H1 (cell line): Measurements from ENCODE around the gene TAS2R41. TPM values are rescaled to one million over a fixed set of nuclear protein-coding genes. Genes with fewer than 3 reads are reported as not detected.

Source experiments
- CTCF ChIA-PET: fragments of 300-600 bp; sonication (Branson Sonifier 250); formaldehyde crosslinking; loops from one replicate; lab custom pipeline; 2021; ENCODE audit not compliant: partially characterized antibody; lab: Charles Lee
- POLR2A ChIA-PET: fragments of 300-600 bp; sonication (Branson Sonifier 250); formaldehyde crosslinking; loops from one replicate; lab custom pipeline; 2021; ENCODE audit warnings: inconsistent platforms; ENCODE audit not compliant: partially characterized antibody; lab: Charles Lee
- DNase-seq, 2 experiments: peaks; one replicate each; pipeline versions ENCODE4 v3.0.0 to v3.0.0-alpha.2; 2010 to 2022; ENCODE audit warnings: low spot score in 2 of 2, low read depth in 1 of 2, mixed read lengths in 1 of 2
- FAIRE-seq: peaks from 2 replicates; lab custom pipeline; 2011; peaks lifted over from hg19 to GRCh38; lab: Jason Lieb, UNC
- H2AFZ ChIP-seq: 2 replicates; pipeline ENCODE4 v1.8.1; 2012; ENCODE audit warnings: low read length, inconsistent platforms
- H2AK5ac ChIP-seq: 2 replicates; pipeline ENCODE4 v1.6.1; 2013; ENCODE audit warnings: low read depth, low read length
- H2BK120ac ChIP-seq: replicated peaks from 2 replicates; pipeline ENCODE3; 2013; ENCODE audit warnings: low read depth, low read length, inconsistent platforms
- H2BK12ac ChIP-seq: 2 replicates; pipeline ENCODE4 v1.6.1; 2013; ENCODE audit warnings: low read depth, low read length
- H2BK15ac ChIP-seq: 2 replicates; pipeline ENCODE4 v1.6.1; 2013; ENCODE audit warnings: low read length
- H2BK20ac ChIP-seq: 2 replicates; pipeline ENCODE4 v1.6.1; 2013; ENCODE audit warnings: low read length
- H2BK5ac ChIP-seq: 2 replicates; pipeline ENCODE4 v1.6.1; 2013; ENCODE audit warnings: low read depth, low read length
- H3K14ac ChIP-seq: 2 replicates; pipeline ENCODE4 v1.6.1; 2013; ENCODE audit warnings: inconsistent platforms; ENCODE audit not compliant: insufficient read length
- H3K18ac ChIP-seq: 2 replicates; pipeline ENCODE4 v1.6.1; 2013; ENCODE audit warnings: low read length; ENCODE audit errors: extremely low read depth
- H3K23ac ChIP-seq: 2 replicates; pipeline ENCODE4 v1.6.1; 2013; ENCODE audit warnings: inconsistent platforms; ENCODE audit not compliant: insufficient read length
- H3K23me2 ChIP-seq: 2 replicates; pipeline ENCODE4 v1.6.1; 2013; ENCODE audit warnings: low read depth, low read length
- H3K27ac ChIP-seq: 2 replicates; pipeline ENCODE4 v1.6.1; 2011; ENCODE audit warnings: low read depth, low read length, inconsistent platforms
- H3K27me3 ChIP-seq, 4 experiments: replicated peaks in 1 of 4; 1 replicate in 1 of 4; 2 replicates in 3 of 4; pipeline versions ENCODE4 v1.6.1 to v1.8.1; 2011 to 2013; ENCODE audit warnings: low read length in 3 of 4, mild to moderate bottlenecking in 3 of 4, inconsistent platforms in 2 of 4, mixed read lengths in 2 of 4, moderate library complexity in 1 of 4; ENCODE audit not compliant: control insufficient read depth in 3 of 4, insufficient read depth in 3 of 4; ENCODE audit errors: extremely low read depth in 1 of 4
- H3K36me3 ChIP-seq, 4 experiments: 2 replicates each; pipeline versions ENCODE4 v1.6.1 to v1.8.1; 2011 to 2013; ENCODE audit warnings: mild to moderate bottlenecking in 4 of 4, low read length in 3 of 4, moderate library complexity in 2 of 4, control low read depth in 1 of 4, inconsistent platforms in 1 of 4; ENCODE audit not compliant: insufficient read depth in 4 of 4, control insufficient read depth in 2 of 4
- H3K4ac ChIP-seq: replicated peaks from 2 replicates; pipeline ENCODE3; 2013; ENCODE audit warnings: low read length, low read depth, mixed read lengths, inconsistent platforms; ENCODE audit not compliant: insufficient read length
- H3K4me1 ChIP-seq, 4 experiments: replicated peaks in 1 of 4; 1 replicate in 1 of 4; 2 replicates in 3 of 4; pipeline versions ENCODE4 v1.6.1 to v1.8.1; 2011 to 2013; ENCODE audit warnings: low read length in 3 of 4, inconsistent platforms in 2 of 4, mixed read lengths in 1 of 4; ENCODE audit not compliant: insufficient read depth in 4 of 4, control insufficient read depth in 3 of 4
- H3K4me2 ChIP-seq, 2 experiments: 2 replicates each; pipeline versions ENCODE4 v1.6.1 to v1.8.1; 2011 to 2013; ENCODE audit warnings: low read depth in 2 of 2, low read length in 2 of 2, control low read depth in 1 of 2, inconsistent platforms in 1 of 2, mild to moderate bottlenecking in 1 of 2; ENCODE audit not compliant: insufficient read depth in 1 of 2
- H3K4me3 ChIP-seq, 4 experiments: fragments of 200-600, 300-600 bp in 1 of 4; sonication (generic), shearing (Covaris generic), sonication (Bioruptor Twin) in 1 of 4; 2 replicates each; pipeline versions ENCODE4 v1.5.1 to v1.8.1; 2011 to 2016; ENCODE audit warnings: low read length in 4 of 4, low read depth in 3 of 4, control low read depth in 2 of 4, inconsistent platforms in 2 of 4, mild to moderate bottlenecking in 2 of 4, mixed read lengths in 1 of 4, moderate library complexity in 1 of 4; ENCODE audit not compliant: insufficient read depth in 2 of 4; ENCODE audit errors: extremely low read depth in 1 of 4
- H3K56ac ChIP-seq: replicated peaks from 2 replicates; pipeline ENCODE3; 2013; ENCODE audit warnings: low read depth, mild to moderate bottlenecking, mixed read lengths, low read length, inconsistent platforms; ENCODE audit not compliant: insufficient read length
- H3K79me1 ChIP-seq: 2 replicates; pipeline ENCODE4 v1.6.1; 2013; ENCODE audit warnings: low read depth, low read length, control low read depth
- H3K79me2 ChIP-seq, 2 experiments: 2 replicates each; pipeline versions ENCODE4 v1.6.1 to v1.8.1; 2012 to 2013; ENCODE audit warnings: low read length in 2 of 2, mild to moderate bottlenecking in 2 of 2, inconsistent platforms in 1 of 2; ENCODE audit not compliant: insufficient read depth in 2 of 2, control insufficient read depth in 1 of 2
- H3K9ac ChIP-seq, 4 experiments: replicated peaks in 1 of 4; 1 replicate in 1 of 4; 2 replicates in 3 of 4; pipeline versions ENCODE4 v1.6.1 to v1.8.1; 2011 to 2013; ENCODE audit warnings: low read depth in 3 of 4, low read length in 3 of 4, control low read depth in 2 of 4, mild to moderate bottlenecking in 2 of 4, moderate library complexity in 2 of 4, inconsistent platforms in 1 of 4; ENCODE audit errors: extremely low read depth in 1 of 4
- H3K9me3 ChIP-seq, 2 experiments: 2 replicates each; pipeline versions ENCODE4 v1.6.1 to v1.8.1; 2012 to 2013; ENCODE audit warnings: mild to moderate bottlenecking in 2 of 2, moderate library complexity in 2 of 2, control low read depth in 1 of 2, inconsistent platforms in 1 of 2, low read depth in 1 of 2, low read length in 1 of 2, mixed read lengths in 1 of 2; ENCODE audit not compliant: insufficient read depth in 2 of 2
- H4K20me1 ChIP-seq, 2 experiments: replicated peaks in 1 of 2; 2 replicates each; pipeline versions ENCODE3 to v1.8.1; 2011 to 2013; ENCODE audit warnings: inconsistent platforms in 2 of 2, low read length in 2 of 2, mild to moderate bottlenecking in 1 of 2; ENCODE audit not compliant: insufficient read depth in 2 of 2, control insufficient read depth in 1 of 2
- H4K5ac ChIP-seq: 2 replicates; pipeline ENCODE4 v1.6.1; 2013; ENCODE audit warnings: low read length, low read depth, mixed read lengths, inconsistent platforms; ENCODE audit not compliant: insufficient read length
- H4K8ac ChIP-seq: 2 replicates; pipeline ENCODE4 v1.8.0; 2013; ENCODE audit warnings: mild to moderate bottlenecking, moderate library complexity, low read length, inconsistent platforms; ENCODE audit not compliant: insufficient read depth; ENCODE audit errors: extremely low read depth
- H4K91ac ChIP-seq: replicated peaks from 2 replicates; pipeline ENCODE3; 2013; ENCODE audit warnings: low read length, mixed read lengths, inconsistent platforms; ENCODE audit not compliant: insufficient read length
- ASH2L ChIP-seq: fragments of 200-600, 300-600 bp; sonication (generic); IDR thresholded peaks from one replicate; pipeline ENCODE4 v1.7.1; 2017; ENCODE audit warnings: low read length
- BRCA1 ChIP-seq: IDR thresholded peaks from 2 replicates; pipeline ENCODE4 v1.6.1; 2012; ENCODE audit warnings: low read depth, low read length, improper control_type of control experiment
- EGR1 ChIP-seq: IDR thresholded peaks from 2 replicates; pipeline ENCODE4 v1.6.1; 2011; ENCODE audit warnings: low read depth, low read length, borderline replicate concordance
- JUN ChIP-seq: IDR thresholded peaks from 2 replicates; pipeline ENCODE4 v1.6.1; 2011; ENCODE audit warnings: low read depth, mild to moderate bottlenecking, improper control_type of control experiment, low read length
- JUND ChIP-seq: IDR thresholded peaks from 2 replicates; pipeline ENCODE4 v1.6.1; 2011; ENCODE audit warnings: mild to moderate bottlenecking, improper control_type of control experiment, low read length
- KDM5A ChIP-seq: fragments of 200-600 bp; IDR thresholded peaks from 2 replicates; pipeline ENCODE4 v1.7.1; 2012; ENCODE audit warnings: mild to moderate bottlenecking, low read length, inconsistent platforms, mixed read lengths
- POU5F1 ChIP-seq: IDR thresholded peaks from 2 replicates; pipeline ENCODE4 v1.6.1; 2011; ENCODE audit warnings: low read depth, mild to moderate bottlenecking, low read length, moderate library complexity
- RAD21 ChIP-seq, 2 experiments: IDR thresholded peaks in 1 of 2; conservative IDR thresholded peaks in 1 of 2; 2 replicates each; pipeline ENCODE4 v1.6.1; 2011; ENCODE audit warnings: low read depth in 2 of 2, low read length in 2 of 2, improper control_type of control experiment in 1 of 2, inconsistent platforms in 1 of 2, mild to moderate bottlenecking in 1 of 2, moderate library complexity in 1 of 2
- SIRT6 ChIP-seq: IDR thresholded peaks from one replicate; pipeline ENCODE4 v1.7.1; 2012; ENCODE audit warnings: low read length, inconsistent platforms
- SIX5 ChIP-seq: IDR thresholded peaks from 2 replicates; pipeline ENCODE4 v1.6.1; 2011; ENCODE audit warnings: mild to moderate bottlenecking, low read depth, low read length
- SP1 ChIP-seq: IDR thresholded peaks from 2 replicates; pipeline ENCODE4 v1.6.1; 2011; ENCODE audit warnings: low read depth, low read length
- SUZ12 ChIP-seq: fragments of 200-600 bp; sonication (generic); IDR thresholded peaks from 2 replicates; pipeline ENCODE4 v1.6.1; 2012; ENCODE audit warnings: mild to moderate bottlenecking, inconsistent platforms, low read length, moderate library complexity, mixed read lengths
- WGBS, 2 experiments: shearing (Covaris generic) in 1 of 2; methylation state at CpG; one replicate each; pipeline versions ENCODE4 v1.1.6 to v1.1.7; 2013 to 2015; ENCODE audit warnings: low lambda C conversion rate in 2 of 2, mixed read lengths in 2 of 2, inconsistent platforms in 1 of 2, low coverage in 1 of 2, missing lambda C conversion rate in 1 of 2; ENCODE audit not compliant: insufficient replicate concordance in 2 of 2, insufficient coverage in 1 of 2, insufficient read length in 1 of 2; ENCODE audit errors: extremely low coverage in 1 of 2, missing lambda C conversion rate in 1 of 2; 5-methylcytosine and 5-hydroxymethylcytosine counted together
- polyA plus RNA-seq, 7 experiments: library from polyadenylated mRNA; depleted of rRNA in 3 of 7; stranded (reverse) in 5 of 7; unstranded in 2 of 7; fragments of >200 nt in 5 of 7; fragments of 200-250 nt in 2 of 7; gene quantifications; 1 replicate in 5 of 7; 2 replicates in 1 of 7; 4 replicates in 1 of 7; pipeline versions ENCODE4 v1.2.1 to v1.2.3, GENCODE V29; 2011 to 2013; ENCODE audit warnings: missing spikeins in 2 of 7, mixed read lengths in 2 of 7
- total RNA-seq: library from RNA; stranded (reverse); fragmentation: NEBNext Ultra II Directional; extraction: Animal tissue kit (Norgen Biotek cat#: 25700); gene quantifications from 2 replicates; pipeline ENCODE4 v1.2.1, GENCODE V29; 2021
- TF ChIP-seq, protein P1 (sequence below): IDR thresholded peaks from 2 replicates; pipeline ENCODE4 v1.6.1; 2012; ENCODE audit warnings: low read length, inconsistent platforms

Gene TAS2R41
- total and polyA plus RNA-seq, 2 of the 8 experiments (the other 6 are each of a cell fraction or from before 2014, with no cell fraction given), result 0.12 TPM; not detected in 1

DNA sequence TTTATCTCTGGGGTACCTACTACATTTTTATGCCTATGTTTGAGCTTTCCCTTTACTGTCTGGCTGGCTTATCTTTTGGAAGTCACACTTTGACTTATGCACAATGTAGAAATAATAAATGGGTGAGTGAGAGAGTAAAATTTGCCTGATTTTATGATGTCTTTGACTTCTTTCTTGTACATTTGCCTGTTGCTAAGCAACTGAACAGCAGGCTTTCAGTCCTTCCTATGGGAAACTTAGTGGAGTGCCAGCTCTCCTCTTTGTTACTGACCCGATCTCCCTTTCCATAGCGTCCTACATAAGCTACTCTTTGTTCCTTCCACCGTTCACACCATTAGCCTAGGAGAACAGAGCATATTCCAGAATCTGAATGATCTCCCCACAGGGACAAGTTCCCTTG is 30.2 kb upstream of the TAS2R41 start:
- no peak for DNase-seq
- H2BK5ac ChIP-seq, result no peak overlapping the region
- ChIA-PET POLR2A (interaction anchor here (1.6 kb wide), 1 partner anchor 11 kb away, joined by 3 read pairs; no protein-coding TSS in a partner anchor), CTCF (interaction anchor here (0.7 to 1.4 kb wide), 2 partner anchors 43 to 232 kb away, joined by 3 read pairs; no protein-coding TSS in a partner anchor)
- H2BK20ac ChIP-seq, result no peak overlapping the region
- no peak overlapping the region for H4K8ac ChIP-seq
- FAIRE-seq, result no peak
- peaks cover 0 to 6% (median 0%) of the 10 kb centered on the region in 4 experiments; a peak in 1 of 7 replicates for H3K4me1 ChIP-seq
- no peak overlapping the region for H3K23ac ChIP-seq
- H3K23me2 ChIP-seq, result no peaks in the 10 kb centered on the region
- no peak overlapping the region for H3K56ac ChIP-seq
- H2BK12ac ChIP-seq, result no peak overlapping the region
- no peaks in the 10 kb centered on the region; a peak in 2 of 4 replicates for H3K9me3 ChIP-seq
- H3K18ac ChIP-seq, result no peak overlapping the region
- no peak overlapping the region for H3K4me3 ChIP-seq
- H2BK15ac ChIP-seq, result no peak overlapping the region
- no peak overlapping the region for H2AFZ ChIP-seq
- H4K20me1 ChIP-seq, result no peaks in the 10 kb centered on the region
- no peak overlapping the region for H2BK120ac ChIP-seq
- H3K27me3 ChIP-seq, result peaks cover 0 to 1% (median 0%) of the 10 kb centered on the region in 4 experiments; a peak in 1 of 7 replicates
- H3K79me1 ChIP-seq, result no peaks in the 10 kb centered on the region
- H4K5ac ChIP-seq, result no peak overlapping the region
- no peak overlapping the region for H3K4me2 ChIP-seq
- 78% methylated on average over 3 of the region's 3 CpGs; no CpG with 5 or more reads in 1 of the 2 experiments for WGBS, 2 experiments
- no peak overlapping the region for H4K91ac ChIP-seq
- no peak overlapping the region for H3K27ac ChIP-seq
- H3K79me2 ChIP-seq, result no peaks in the 10 kb centered on the region
- no peak overlapping the region for H3K4ac ChIP-seq
- no peak overlapping the region for H3K9ac ChIP-seq
- H2AK5ac ChIP-seq, result no peak overlapping the region
- H3K36me3 ChIP-seq, result no peaks in the 10 kb centered on the region
- no peak overlapping the region for H3K14ac ChIP-seq
- no peak for TF ChIP-seq SP1
- no peak for TF ChIP-seq BRCA1
- no peak for TF ChIP-seq SUZ12
- no peak for TF ChIP-seq JUND
- TF ChIP-seq ASH2L, result no peak
- TF ChIP-seq KDM5A, result no peak
- TF ChIP-seq JUN, result no peak
- TF ChIP-seq POU5F1, result no peak
- TF ChIP-seq, protein P1, sequence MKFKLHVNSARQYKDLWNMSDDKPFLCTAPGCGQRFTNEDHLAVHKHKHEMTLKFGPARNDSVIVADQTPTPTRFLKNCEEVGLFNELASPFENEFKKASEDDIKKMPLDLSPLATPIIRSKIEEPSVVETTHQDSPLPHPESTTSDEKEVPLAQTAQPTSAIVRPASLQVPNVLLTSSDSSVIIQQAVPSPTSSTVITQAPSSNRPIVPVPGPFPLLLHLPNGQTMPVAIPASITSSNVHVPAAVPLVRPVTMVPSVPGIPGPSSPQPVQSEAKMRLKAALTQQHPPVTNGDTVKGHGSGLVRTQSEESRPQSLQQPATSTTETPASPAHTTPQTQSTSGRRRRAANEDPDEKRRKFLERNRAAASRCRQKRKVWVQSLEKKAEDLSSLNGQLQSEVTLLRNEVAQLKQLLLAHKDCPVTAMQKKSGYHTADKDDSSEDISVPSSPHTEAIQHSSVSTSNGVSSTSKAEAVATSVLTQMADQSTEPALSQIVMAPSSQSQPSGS, result no peak
- no peak for TF ChIP-seq SIRT6
- no peak for TF ChIP-seq RAD21 (IDR thresholded peaks at IDR 0.05 in 1 of 2, conservative IDR thresholded peaks at IDR 0.05 in 1 of 2; ENCODE audit: low read depth in 2 of 2, low read length in 2 of 2)
- no peak for TF ChIP-seq EGR1
- no peak for TF ChIP-seq SIX5
